ENCODE results near the gene SVIL.
"Not testable (repeated sequence)": the region's sequence is repeated elsewhere in the genome, so short reads cannot be mapped to it uniquely, and the experiment has no call there.

GRCh38 chr10:29490781-29491280 lies 143.9 kb downstream of the SVIL start:
- TF ChIP-seq POLR2A (IDR thresholded peaks at IDR 0.05): not testable (repeated sequence)
- TF ChIP-seq, protein P1, sequence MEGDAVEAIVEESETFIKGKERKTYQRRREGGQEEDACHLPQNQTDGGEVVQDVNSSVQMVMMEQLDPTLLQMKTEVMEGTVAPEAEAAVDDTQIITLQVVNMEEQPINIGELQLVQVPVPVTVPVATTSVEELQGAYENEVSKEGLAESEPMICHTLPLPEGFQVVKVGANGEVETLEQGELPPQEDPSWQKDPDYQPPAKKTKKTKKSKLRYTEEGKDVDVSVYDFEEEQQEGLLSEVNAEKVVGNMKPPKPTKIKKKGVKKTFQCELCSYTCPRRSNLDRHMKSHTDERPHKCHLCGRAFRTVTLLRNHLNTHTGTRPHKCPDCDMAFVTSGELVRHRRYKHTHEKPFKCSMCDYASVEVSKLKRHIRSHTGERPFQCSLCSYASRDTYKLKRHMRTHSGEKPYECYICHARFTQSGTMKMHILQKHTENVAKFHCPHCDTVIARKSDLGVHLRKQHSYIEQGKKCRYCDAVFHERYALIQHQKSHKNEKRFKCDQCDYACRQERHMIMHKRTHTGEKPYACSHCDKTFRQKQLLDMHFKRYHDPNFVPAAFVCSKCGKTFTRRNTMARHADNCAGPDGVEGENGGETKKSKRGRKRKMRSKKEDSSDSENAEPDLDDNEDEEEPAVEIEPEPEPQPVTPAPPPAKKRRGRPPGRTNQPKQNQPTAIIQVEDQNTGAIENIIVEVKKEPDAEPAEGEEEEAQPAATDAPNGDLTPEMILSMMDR (IDR thresholded peaks at IDR 0.05): not testable (repeated sequence)

Measured in Peyer's patch (tissue), 4 donors.